GM12878 (cell line): ENCODE measurements around the gene PIP4K2B.
"Not testable (repeated sequence)": the region's sequence is repeated elsewhere in the genome, so short reads cannot be mapped to it uniquely, and the experiment has no call there.

Experiments used
- CEBPB ChIP-seq, 2 experiments: fragments of 150-350 bp in 1 of 2; IDR thresholded peaks; 2 replicates each; pipeline ENCODE4 v1.6.1; 2012 to 2014; ENCODE audit warnings: low read depth in 2 of 2, low read length in 2 of 2, borderline replicate concordance in 1 of 2, inconsistent platforms in 1 of 2
- CHD2 ChIP-seq: IDR thresholded peaks from 2 replicates; pipeline ENCODE4 v1.6.1; 2011; ENCODE audit warnings: low read depth, low read length, improper control_type of control experiment, borderline replicate concordance
- EZH2 ChIP-seq: IDR thresholded peaks from 2 replicates; pipeline ENCODE4 v1.6.1; 2012; ENCODE audit warnings: low read depth, mild to moderate bottlenecking, control low read depth, inconsistent platforms, low read length, borderline replicate concordance; ENCODE audit not compliant: control insufficient read depth
- MXI1 ChIP-seq: fragments of 150-350 bp; IDR thresholded peaks from 2 replicates; pipeline ENCODE4 v1.6.1; 2011; ENCODE audit warnings: low read depth, mild to moderate bottlenecking, inconsistent platforms, low read length, improper control_type of control experiment
- SMAD1 ChIP-seq: fragments of 450-650 bp; IDR thresholded peaks from 2 replicates; pipeline ENCODE4 v1.6.1; 2018; ENCODE audit warnings: mild to moderate bottlenecking, low read depth; ENCODE audit not compliant: partially characterized antibody
- TF ChIP-seq, protein P1 (sequence below), 3 experiments: IDR thresholded peaks in 2 of 3; conservative IDR thresholded peaks in 1 of 3; 2 replicates each; pipeline ENCODE4 v1.5.1; 2011; ENCODE audit warnings: low read depth in 3 of 3, low read length in 3 of 3, mild to moderate bottlenecking in 3 of 3, control low read depth in 2 of 3, moderate library complexity in 2 of 3, inconsistent platforms in 1 of 3, mixed read lengths in 1 of 3; ENCODE audit not compliant: control insufficient read depth in 2 of 3, insufficient read depth in 1 of 3; ENCODE audit errors: extremely low read depth in 1 of 3

DNA sequence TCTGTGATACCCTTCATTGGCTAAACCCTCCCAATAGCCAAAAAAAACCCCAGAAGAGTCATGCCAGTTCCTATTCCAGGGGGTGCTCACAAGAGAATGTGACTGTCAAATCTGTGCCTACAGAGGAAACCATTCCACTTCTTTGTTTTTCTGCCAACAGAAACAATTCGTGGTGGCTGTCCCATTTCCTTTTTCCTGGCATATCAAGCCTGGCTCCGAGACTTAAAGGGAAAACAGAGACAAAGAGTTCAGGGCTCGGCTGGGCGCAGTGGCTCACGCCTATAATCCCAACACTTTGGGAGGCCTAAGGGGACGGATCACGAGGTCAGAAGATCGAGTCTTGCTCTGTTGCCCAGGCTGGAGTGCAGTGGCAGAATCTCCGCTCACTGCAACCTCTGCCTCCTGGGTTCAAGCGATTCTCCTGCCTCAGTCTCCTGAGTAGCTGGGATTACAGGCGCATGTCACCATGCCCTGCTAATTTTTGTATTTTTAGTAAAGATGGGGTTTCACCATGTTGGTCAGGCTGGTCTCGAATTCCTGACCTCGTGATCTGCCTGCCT is 9.1 kb downstream of the PIP4K2B start:
- TF ChIP-seq SMAD1; CEBPB (IDR thresholded peaks at IDR 0.05; ENCODE audit: borderline replicate concordance in 1 of 2, low read depth in 2 of 2, low read length in 2 of 2); EZH2; CHD2; MXI1: not testable (repeated sequence)
- TF ChIP-seq, protein P1, sequence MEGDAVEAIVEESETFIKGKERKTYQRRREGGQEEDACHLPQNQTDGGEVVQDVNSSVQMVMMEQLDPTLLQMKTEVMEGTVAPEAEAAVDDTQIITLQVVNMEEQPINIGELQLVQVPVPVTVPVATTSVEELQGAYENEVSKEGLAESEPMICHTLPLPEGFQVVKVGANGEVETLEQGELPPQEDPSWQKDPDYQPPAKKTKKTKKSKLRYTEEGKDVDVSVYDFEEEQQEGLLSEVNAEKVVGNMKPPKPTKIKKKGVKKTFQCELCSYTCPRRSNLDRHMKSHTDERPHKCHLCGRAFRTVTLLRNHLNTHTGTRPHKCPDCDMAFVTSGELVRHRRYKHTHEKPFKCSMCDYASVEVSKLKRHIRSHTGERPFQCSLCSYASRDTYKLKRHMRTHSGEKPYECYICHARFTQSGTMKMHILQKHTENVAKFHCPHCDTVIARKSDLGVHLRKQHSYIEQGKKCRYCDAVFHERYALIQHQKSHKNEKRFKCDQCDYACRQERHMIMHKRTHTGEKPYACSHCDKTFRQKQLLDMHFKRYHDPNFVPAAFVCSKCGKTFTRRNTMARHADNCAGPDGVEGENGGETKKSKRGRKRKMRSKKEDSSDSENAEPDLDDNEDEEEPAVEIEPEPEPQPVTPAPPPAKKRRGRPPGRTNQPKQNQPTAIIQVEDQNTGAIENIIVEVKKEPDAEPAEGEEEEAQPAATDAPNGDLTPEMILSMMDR (IDR thresholded peaks at IDR 0.05 in 2 of 3, conservative IDR thresholded peaks at IDR 0.05 in 1 of 3; ENCODE audit: control insufficient read depth in 2 of 3, extremely low read depth in 1 of 3, insufficient read depth in 1 of 3, low read depth in 3 of 3, low read length in 3 of 3): not testable (repeated sequence)
